ENCODE results near the gene SLC12A3. TPM values are rescaled to one million over a fixed set of nuclear protein-coding genes. Genes with fewer than 3 reads are reported as not detected.

Gene SLC12A3
- polyA plus RNA-seq, 3 donors: 0.03 TPM; not detected in 2

GRCh38 chr16:56823081-56823733 is 41.8 kb upstream of the SLC12A3 start:
- peak overlapping the region in 3 of 7 donors; percentile 54 to 61 (median 55) for H3K27ac Mint-ChIP-seq
- Histone ChIP-seq H3K27ac (ENCODE audit: low read depth in 1 of 2, low read length in 2 of 2) (no peak overlapping the region), H3K4me1 (ENCODE audit: control insufficient read depth in 1 of 2, insufficient read depth in 2 of 2, low read length in 2 of 2) (no peaks in the 10 kb centered on the region), H3K79me2 (ENCODE audit: insufficient read depth, low read length) (no peaks in the 10 kb centered on the region), H3K9me3 (replicated peaks in 1 of 2; ENCODE audit: control insufficient read depth in 1 of 2, insufficient read depth in 1 of 2, low read length in 2 of 2) (no peaks in the 10 kb centered on the region), H2AFZ (ENCODE audit: insufficient read depth, low read depth, low read length, poor library complexity, severe bottlenecking) (no peak overlapping the region), H4K20me1 (ENCODE audit: insufficient read depth, low read length) (no peaks in the 10 kb centered on the region), H3K9ac (ENCODE audit: insufficient read depth, low read length, poor library complexity, severe bottlenecking) (no peak overlapping the region), H3K4me2 (replicated peaks; ENCODE audit: extremely low read depth, low read length, poor library complexity, severe bottlenecking) (no peak overlapping the region), H3K36me3 (replicated peaks in 1 of 2; ENCODE audit: control insufficient read depth in 1 of 2, insufficient read depth in 2 of 2, low read length in 2 of 2) (peaks cover 75 to 97% of the 10 kb centered on the region in 2 donors), H3K4me3 (replicated peaks in 1 of 3; ENCODE audit: low read depth in 2 of 3, low read length in 3 of 3) (no peak overlapping the region), H3K27me3 (ENCODE audit: control insufficient read depth in 2 of 2, insufficient read depth in 2 of 2, low read length in 2 of 2) (no peaks in the 10 kb centered on the region)
- H3K9me3 Mint-ChIP-seq: no peaks in the 10 kb centered on the region
- peaks cover 68 to 82% of the 10 kb centered on the region in 2 donors for H3K36me3 Mint-ChIP-seq
- WGBS (ENCODE audit: insufficient coverage): 98% methylated on average over 7 of the region's 12 CpGs
- TF ChIP-seq CTCF (IDR thresholded peaks at IDR 0.05): no peak
- no peaks in the 10 kb centered on the region for H3K27me3 Mint-ChIP-seq (ENCODE audit: low read depth in 3 of 3)
- intact Hi-C loops (cut with micrococcal nuclease): no loop called here
- no peak for DNase-seq
- H3K4me3 Mint-ChIP-seq: no peak overlapping the region
- H3K4me1 Mint-ChIP-seq: no peaks in the 10 kb centered on the region

DNA sequence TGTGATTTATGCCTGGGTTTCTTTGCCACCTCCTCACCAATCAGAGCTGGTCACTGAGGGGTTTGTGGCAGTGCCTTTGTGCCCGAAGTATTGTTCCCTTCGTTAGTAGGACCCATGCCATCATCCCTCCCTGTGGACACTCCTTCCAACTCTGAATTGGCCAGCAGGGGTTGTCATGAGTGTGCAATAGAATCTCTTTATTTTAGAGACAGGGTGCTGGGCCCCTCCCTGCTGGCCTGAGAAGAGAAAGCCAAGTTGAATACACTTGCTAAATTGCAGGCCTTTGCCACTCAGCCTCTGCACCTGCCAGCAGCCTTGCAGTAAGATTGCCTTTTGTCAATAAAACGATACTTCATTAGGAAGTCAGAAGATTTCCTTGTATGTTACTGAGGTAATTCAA is 40.7 kb upstream of the SLC12A3 start:
- Mint-ChIP-seq H3K4me3 (no peak overlapping the region), H3K36me3 (peaks cover 74 to 84% of the 10 kb centered on the region in 2 donors), H3K27me3 (ENCODE audit: low read depth in 3 of 3) (no peaks in the 10 kb centered on the region), H3K27ac (no peak overlapping the region), H3K4me1 (no peaks in the 10 kb centered on the region), H3K9me3 (no peaks in the 10 kb centered on the region)
- Histone ChIP-seq H2AFZ (ENCODE audit: insufficient read depth, low read depth, low read length, poor library complexity, severe bottlenecking) (no peak overlapping the region), H4K20me1 (ENCODE audit: insufficient read depth, low read length) (no peaks in the 10 kb centered on the region), H3K27ac (ENCODE audit: low read depth in 1 of 2, low read length in 2 of 2) (peak overlapping the region in 1 of 2 donors; percentile 20), H3K79me2 (ENCODE audit: insufficient read depth, low read length) (no peaks in the 10 kb centered on the region), H3K36me3 (replicated peaks in 1 of 2; ENCODE audit: control insufficient read depth in 1 of 2, insufficient read depth in 2 of 2, low read length in 2 of 2) (peaks cover 70 to 95% of the 10 kb centered on the region in 2 donors), H3K27me3 (ENCODE audit: control insufficient read depth in 2 of 2, insufficient read depth in 2 of 2, low read length in 2 of 2) (no peaks in the 10 kb centered on the region), H3K4me2 (replicated peaks; ENCODE audit: extremely low read depth, low read length, poor library complexity, severe bottlenecking) (no peak overlapping the region), H3K4me1 (ENCODE audit: control insufficient read depth in 1 of 2, insufficient read depth in 2 of 2, low read length in 2 of 2) (no peaks in the 10 kb centered on the region), H3K4me3 (replicated peaks in 1 of 3; ENCODE audit: low read depth in 2 of 3, low read length in 3 of 3) (no peak overlapping the region), H3K9ac (ENCODE audit: insufficient read depth, low read length, poor library complexity, severe bottlenecking) (no peak overlapping the region), H3K9me3 (replicated peaks in 1 of 2; ENCODE audit: control insufficient read depth in 1 of 2, insufficient read depth in 1 of 2, low read length in 2 of 2) (no peaks in the 10 kb centered on the region)
- no peak for TF ChIP-seq CTCF (IDR thresholded peaks at IDR 0.05)
- no peak for DNase-seq
- no CpG with 5 or more reads among the region's 3 CpGs for WGBS (ENCODE audit: insufficient coverage)
- intact Hi-C loops (cut with micrococcal nuclease): no loop called here

All from CD14-positive monocyte (primary cell).